B cell (primary cell): ENCODE measurements around the gene GATA1.

Experiments
- EZH2 ChIP-seq: IDR thresholded peaks from 2 replicates; pipeline ENCODE4 v1.6.1; 2012; ENCODE audit warnings: borderline replicate concordance, low read depth, mild to moderate bottlenecking, moderate library complexity, low read length; ENCODE audit not compliant: insufficient read depth, poor library complexity, severe bottlenecking
- TF ChIP-seq, protein P1 (sequence below): fragments of 200-600 bp; IDR thresholded peaks from one replicate; pipeline ENCODE4 v1.8.0; 2022; ENCODE audit warnings: antibody characterized with exemption, mild to moderate bottlenecking

DNA sequence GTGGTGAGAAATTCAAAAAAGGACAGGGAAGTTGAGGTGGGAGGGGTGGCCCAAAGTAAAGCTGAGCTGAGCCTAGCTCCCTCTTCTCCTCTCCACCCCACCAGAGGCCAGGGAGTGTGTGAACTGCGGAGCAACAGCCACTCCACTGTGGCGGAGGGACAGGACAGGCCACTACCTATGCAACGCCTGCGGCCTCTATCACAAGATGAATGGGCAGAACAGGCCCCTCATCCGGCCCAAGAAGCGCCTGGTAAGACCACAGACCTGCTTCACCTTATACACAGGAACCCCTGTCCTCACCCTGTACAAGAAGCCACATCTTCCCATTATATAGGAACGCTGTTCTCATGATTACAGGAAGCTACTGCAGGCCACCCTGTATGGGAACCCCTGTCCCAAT, 5.8 kb downstream of the GATA1 start:
- TF ChIP-seq, protein P1, sequence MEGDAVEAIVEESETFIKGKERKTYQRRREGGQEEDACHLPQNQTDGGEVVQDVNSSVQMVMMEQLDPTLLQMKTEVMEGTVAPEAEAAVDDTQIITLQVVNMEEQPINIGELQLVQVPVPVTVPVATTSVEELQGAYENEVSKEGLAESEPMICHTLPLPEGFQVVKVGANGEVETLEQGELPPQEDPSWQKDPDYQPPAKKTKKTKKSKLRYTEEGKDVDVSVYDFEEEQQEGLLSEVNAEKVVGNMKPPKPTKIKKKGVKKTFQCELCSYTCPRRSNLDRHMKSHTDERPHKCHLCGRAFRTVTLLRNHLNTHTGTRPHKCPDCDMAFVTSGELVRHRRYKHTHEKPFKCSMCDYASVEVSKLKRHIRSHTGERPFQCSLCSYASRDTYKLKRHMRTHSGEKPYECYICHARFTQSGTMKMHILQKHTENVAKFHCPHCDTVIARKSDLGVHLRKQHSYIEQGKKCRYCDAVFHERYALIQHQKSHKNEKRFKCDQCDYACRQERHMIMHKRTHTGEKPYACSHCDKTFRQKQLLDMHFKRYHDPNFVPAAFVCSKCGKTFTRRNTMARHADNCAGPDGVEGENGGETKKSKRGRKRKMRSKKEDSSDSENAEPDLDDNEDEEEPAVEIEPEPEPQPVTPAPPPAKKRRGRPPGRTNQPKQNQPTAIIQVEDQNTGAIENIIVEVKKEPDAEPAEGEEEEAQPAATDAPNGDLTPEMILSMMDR, result no peak
- TF ChIP-seq EZH2, result no peak
